Activated naive CD8-positive, alpha-beta T cell treated with anti-CD3 and anti-CD28 coated beads, Interleukin-2, amount 50 U/mL, for 16 hours (primary cell): ENCODE data around the gene SULT2B1.
A peak's percentile ranks its signal among the peaks of the same experiment; 100 is the strongest.
"Not testable (repeated sequence)": the region's sequence is repeated elsewhere in the genome, so short reads cannot be mapped to it uniquely, and the experiment has no call there.

Experiments
- DNase-seq: peaks from one replicate; pipeline ENCODE4 v3.0.0-alpha.2; 2020; ENCODE audit warnings: low read depth, low spot score

The SULT2B1 gene

GRCh38 chr19:48551437-48552302, at the start of gene SULT2B1:
Gene SULT2B1, plus strand, starts transcription at chr19:48552172. Its CDS starts 81 bp downstream, at chr19:48552253.
- no peak for DNase-seq

GRCh38 chr19:48502350-48503018, 49.5 kb upstream of the SULT2B1 start:
- peak; percentile 31 for DNase-seq

GRCh38 chr19:48506138-48506733, 45.7 kb upstream of the SULT2B1 start:
- DNase-seq: no peak

GRCh38 chr19:48507911-48508439, 44.0 kb upstream of the SULT2B1 start:
- DNase-seq: no peak

GRCh38 chr19:48508729-48509411, 43.1 kb upstream of the SULT2B1 start:
- DNase-seq: no peak

GRCh38 chr19:48509467-48510194, 42.3 kb upstream of the SULT2B1 start:
- no peak for DNase-seq

- peak; percentile 61 for DNase-seq
Measured at GRCh38 chr19:48510421-48511268, 41.3 kb upstream of the SULT2B1 start.

GRCh38 chr19:48511321-48511731, 40.6 kb upstream of the SULT2B1 start:
- DNase-seq: no peak

- peak; percentile 61 for DNase-seq
Measured at GRCh38 chr19:48511800-48512503, 40.0 kb upstream of the SULT2B1 start, which contains the start of gene LMTK3. Gene LMTK3, minus strand, starts transcription at chr19:48511835. Its CDS starts 259 bp downstream, at chr19:48511576.

GRCh38 chr19:48512504-48513288, 39.3 kb upstream of the SULT2B1 start:
- no peak for DNase-seq

GRCh38 chr19:48513289-48514122, 38.5 kb upstream of the SULT2B1 start:
- peak; percentile 45 for DNase-seq

GRCh38 chr19:48514123-48514458, 37.9 kb upstream of the SULT2B1 start:
- DNase-seq: no peak

- no peak for DNase-seq
Measured at GRCh38 chr19:48516536-48516935, 35.4 kb upstream of the SULT2B1 start.

- no peak for DNase-seq
Measured at GRCh38 chr19:48518207-48518606, 33.8 kb upstream of the SULT2B1 start.

- DNase-seq: not testable (repeated sequence)
Measured at GRCh38 chr19:48519426-48519825, 32.5 kb upstream of the SULT2B1 start.

- no peak for DNase-seq
Measured at GRCh38 chr19:48520134-48520533, 31.8 kb upstream of the SULT2B1 start.

- DNase-seq: no peak
Measured at GRCh38 chr19:48524221-48524620, 27.8 kb upstream of the SULT2B1 start.

GRCh38 chr19:48524732-48525131, 27.2 kb upstream of the SULT2B1 start:
- DNase-seq: no peak
